NB4 (cell line): ENCODE measurements around the gene PEDS1.
A peak's percentile ranks its signal among the peaks of the same experiment; 100 is the strongest.
"Not testable (repeated sequence)": the region's sequence is repeated elsewhere in the genome, so short reads cannot be mapped to it uniquely, and the experiment has no call there.

Experiments used
- DNase-seq: peaks from one replicate; pipeline ENCODE4 v3.0.0; 2010; ENCODE audit warnings: low read depth
- H3K4me3 ChIP-seq: one replicate; pipeline ENCODE4 v1.5.1; 2011; ENCODE audit warnings: mild to moderate bottlenecking, low read depth, low read length, moderate library complexity
- MYC ChIP-seq: IDR thresholded peaks from 2 replicates; pipeline ENCODE4 v1.6.1; 2011; ENCODE audit warnings: low read depth, low read length
- POLR2A ChIP-seq: IDR thresholded peaks from 2 replicates; pipeline ENCODE4 v1.6.1; 2011; ENCODE audit warnings: mild to moderate bottlenecking; ENCODE audit not compliant: insufficient read length; ENCODE audit errors: extremely low read depth
- TF ChIP-seq, protein P1 (sequence below): IDR thresholded peaks from 2 replicates; pipeline ENCODE4 v1.6.1; 2011; ENCODE audit warnings: low read depth, low read length
- TF ChIP-seq, protein P2 (sequence below): IDR thresholded peaks from one replicate; pipeline ENCODE4 v1.5.1; 2012; ENCODE audit warnings: low read depth, low read length

PEDS1 gene

DNA sequence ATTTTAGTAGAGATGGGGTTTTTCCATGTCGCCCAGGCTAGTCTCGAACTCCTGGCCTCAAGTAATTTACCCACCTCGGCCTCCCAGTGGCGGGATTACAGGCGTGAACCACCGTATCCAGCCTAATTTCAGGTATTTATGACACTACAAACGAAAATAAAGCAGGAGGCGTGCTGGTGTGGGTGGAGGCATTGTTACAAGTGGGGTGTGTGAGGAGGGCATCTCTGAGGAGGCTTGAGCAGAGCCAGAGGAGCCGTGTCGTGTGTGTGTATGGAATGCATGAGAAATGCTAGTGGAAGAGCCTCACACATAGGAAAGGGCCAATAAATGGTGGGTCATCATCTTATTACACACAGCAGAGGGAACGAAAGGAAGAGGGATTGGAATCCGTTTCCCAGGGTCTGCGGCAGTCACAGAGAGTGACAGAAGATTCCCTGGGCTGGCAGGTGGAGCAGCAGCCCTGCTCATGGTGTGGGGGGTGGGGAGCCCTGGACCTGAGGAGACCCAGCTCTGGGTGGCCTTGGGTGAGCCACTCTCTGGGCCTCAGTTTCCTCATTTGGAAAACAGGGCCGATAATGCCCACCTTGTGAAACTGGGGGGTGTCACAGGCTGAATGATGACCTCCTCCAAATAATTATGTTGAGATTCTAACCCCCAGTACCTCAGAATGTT lies 17.2 kb upstream of the PEDS1 start:
- TF ChIP-seq POLR2A (no peak), MYC (no peak)
- TF ChIP-seq, protein P1, sequence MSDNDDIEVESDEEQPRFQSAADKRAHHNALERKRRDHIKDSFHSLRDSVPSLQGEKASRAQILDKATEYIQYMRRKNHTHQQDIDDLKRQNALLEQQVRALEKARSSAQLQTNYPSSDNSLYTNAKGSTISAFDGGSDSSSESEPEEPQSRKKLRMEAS: no peak
- TF ChIP-seq, protein P2, sequence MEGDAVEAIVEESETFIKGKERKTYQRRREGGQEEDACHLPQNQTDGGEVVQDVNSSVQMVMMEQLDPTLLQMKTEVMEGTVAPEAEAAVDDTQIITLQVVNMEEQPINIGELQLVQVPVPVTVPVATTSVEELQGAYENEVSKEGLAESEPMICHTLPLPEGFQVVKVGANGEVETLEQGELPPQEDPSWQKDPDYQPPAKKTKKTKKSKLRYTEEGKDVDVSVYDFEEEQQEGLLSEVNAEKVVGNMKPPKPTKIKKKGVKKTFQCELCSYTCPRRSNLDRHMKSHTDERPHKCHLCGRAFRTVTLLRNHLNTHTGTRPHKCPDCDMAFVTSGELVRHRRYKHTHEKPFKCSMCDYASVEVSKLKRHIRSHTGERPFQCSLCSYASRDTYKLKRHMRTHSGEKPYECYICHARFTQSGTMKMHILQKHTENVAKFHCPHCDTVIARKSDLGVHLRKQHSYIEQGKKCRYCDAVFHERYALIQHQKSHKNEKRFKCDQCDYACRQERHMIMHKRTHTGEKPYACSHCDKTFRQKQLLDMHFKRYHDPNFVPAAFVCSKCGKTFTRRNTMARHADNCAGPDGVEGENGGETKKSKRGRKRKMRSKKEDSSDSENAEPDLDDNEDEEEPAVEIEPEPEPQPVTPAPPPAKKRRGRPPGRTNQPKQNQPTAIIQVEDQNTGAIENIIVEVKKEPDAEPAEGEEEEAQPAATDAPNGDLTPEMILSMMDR: no peak
- no peak for DNase-seq
- H3K4me3 ChIP-seq: no peak overlapping the region

DNA sequence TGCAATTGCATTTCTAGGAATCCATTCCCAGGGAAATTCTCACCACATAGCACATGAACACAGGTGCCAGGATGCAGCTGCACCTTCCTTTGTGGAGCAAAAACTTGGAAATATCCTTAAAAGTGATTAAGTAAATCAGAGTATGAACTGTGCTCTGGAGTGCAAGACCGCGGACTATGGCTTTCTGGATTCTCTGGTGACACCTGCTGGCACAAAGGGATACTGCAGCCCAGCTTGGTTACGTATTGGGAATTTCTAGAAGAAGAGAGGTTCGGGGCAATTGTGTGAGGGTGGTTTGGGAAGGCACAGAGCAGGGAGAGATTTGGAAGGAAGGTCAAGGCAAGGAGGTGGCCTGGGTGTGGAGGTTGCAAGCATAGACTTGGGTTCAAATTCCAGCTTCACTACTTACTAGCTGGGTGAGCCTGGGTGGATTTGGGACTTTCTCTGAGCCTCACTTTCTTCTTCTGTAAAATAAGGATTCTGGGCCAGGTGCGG lies 15.9 kb upstream of the PEDS1 start:
- peak; percentile 75 for DNase-seq
- H3K4me3 ChIP-seq: no peak overlapping the region
- TF ChIP-seq POLR2A: no peak
- TF ChIP-seq, protein P2: peak; percentile 97
- TF ChIP-seq MYC: no peak
- TF ChIP-seq, protein P1: no peak; the same call in 1 of the 2 replicates

DNA sequence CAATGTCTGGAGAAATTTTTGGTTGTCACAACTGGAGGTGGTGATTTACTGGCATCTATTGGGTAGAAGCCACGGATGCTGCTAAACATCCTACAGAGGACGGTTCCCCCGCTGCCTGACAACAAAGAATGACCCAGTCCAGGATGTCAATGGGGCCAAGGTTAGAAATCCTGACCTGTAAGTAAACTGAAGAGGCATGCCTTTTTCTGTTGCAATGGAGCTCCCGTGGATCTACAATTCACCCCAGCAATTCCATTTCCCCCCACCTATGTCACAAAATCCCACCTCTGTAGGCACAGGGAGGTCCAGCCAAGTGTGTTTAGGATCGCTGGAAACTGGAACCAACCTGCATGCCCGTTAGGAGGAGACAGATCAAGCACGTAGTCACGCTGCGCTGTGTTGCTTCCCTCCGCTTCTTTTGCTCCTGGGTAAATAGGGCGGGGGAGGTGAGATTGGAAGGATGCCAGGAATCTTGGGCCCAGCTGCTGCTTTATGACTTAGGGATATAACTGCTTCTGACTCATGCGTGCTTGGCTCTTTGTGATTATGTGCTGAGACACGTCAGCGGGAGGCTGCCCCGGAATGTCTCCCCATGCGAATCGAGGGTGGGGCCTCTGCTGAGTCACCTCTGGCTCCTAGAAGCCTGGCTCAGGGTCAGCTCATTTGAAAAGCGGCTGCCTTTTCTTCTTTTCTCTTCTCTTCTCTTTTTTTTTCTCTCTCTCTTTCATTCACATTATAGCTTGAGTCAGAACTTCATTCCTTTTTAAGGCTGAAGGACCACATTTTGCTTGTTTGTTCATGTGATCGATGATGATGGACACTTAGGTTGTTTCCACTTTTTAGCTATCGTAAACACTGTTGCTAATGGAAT lies 12.4 kb upstream of the PEDS1 start:
- DNase-seq: peak; percentile 96
- peak overlapping the region; percentile 19 for H3K4me3 ChIP-seq
- TF ChIP-seq, protein P2: no peak
- TF ChIP-seq, protein P1: peak; percentile 62
- TF ChIP-seq POLR2A (no peak), MYC (peak; percentile 65)

DNA sequence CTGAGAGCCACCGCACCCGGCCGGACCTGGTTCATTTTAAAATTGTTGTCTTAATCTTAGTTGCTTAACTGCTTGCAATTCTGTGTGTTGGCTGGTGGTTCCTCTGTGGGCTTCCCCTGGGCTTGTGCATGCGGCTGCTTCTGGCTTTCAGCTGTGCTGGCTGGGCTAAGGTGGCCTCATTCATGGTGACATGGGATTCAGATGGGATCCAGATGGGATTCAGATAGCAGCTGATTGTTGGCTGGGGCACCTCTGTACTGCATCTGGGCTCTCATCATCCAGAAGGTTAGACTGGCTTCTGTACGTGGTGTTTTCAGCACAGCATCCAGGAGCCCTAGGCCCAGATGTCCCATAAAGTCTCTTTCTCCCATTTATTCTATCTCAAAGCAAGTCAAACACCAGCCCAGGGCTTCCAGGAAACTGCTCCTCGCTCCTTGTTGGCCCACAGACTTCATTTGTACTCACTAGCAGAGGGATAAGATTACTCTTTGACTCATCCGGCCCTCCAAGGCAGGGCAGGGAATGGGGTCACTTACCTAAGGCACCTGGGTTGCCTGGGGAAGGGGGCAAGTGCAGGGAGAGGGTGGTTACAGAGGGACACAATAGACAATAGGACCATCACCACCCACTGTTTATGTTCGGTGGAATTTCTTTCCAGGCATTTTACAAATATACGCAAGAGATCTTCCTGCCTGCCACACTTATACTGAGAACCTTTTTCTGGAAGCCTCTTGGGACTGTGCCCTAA lies 10.2 kb upstream of the PEDS1 start:
- TF ChIP-seq, protein P1: no peak
- TF ChIP-seq POLR2A (no peak), MYC (no peak)
- TF ChIP-seq, protein P2: no peak
- no peak overlapping the region for H3K4me3 ChIP-seq
- no peak for DNase-seq

DNA sequence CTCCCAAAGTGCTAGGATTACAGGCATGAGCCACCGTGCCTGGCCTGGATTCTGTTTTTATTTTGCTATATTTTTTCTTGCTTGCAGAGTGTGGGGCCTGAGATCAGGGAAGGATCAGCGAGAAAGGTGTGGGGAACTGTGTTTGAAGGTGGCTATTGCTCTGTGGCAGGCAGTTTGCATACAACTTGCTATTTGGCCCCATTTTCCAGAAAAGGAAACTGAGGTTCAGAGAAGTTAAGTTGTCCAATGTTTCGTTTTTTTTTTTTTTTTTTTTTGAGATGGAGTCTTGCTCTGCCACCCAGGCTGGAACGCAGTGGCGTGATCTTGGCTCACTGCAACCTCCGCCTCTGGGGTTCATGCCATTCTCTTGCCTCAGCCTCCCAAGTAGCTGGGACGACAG lies 8.0 kb upstream of the PEDS1 start:
- not testable (repeated sequence) for DNase-seq, H3K4me3 ChIP-seq
